PC-3 (cell line): Measurements from ENCODE around the gene TRPT1.

Source experiments
- CTCF ChIP-seq: fragments of 300-600 bp; sonication (generic); conservative IDR thresholded peaks from 2 replicates; pipeline ENCODE4 v1.5.1; 2017; ENCODE audit warnings: antibody characterized with exemption, low read depth, mild to moderate bottlenecking, low read length
- EZH2 ChIP-seq: fragments of 300-600 bp; sonication (generic); IDR thresholded peaks from one replicate; pipeline ENCODE4 v1.6.1; 2017; ENCODE audit warnings: antibody characterized with exemption, mild to moderate bottlenecking, low read length; ENCODE audit not compliant: unreplicated experiment
- EZH2phosphoT487 ChIP-seq: fragments of 300-600 bp; sonication (generic); IDR thresholded peaks from 2 replicates; pipeline ENCODE4 v1.6.1; 2018; ENCODE audit warnings: mild to moderate bottlenecking, antibody characterized with exemption, low read length, borderline replicate concordance

- no peak for TF ChIP-seq CTCF
- no peak for TF ChIP-seq EZH2
- TF ChIP-seq EZH2phosphoT487, result no peak
These were observed 17.7 kb downstream of the TRPT1 start for GRCh38 chr11:64208086-64208795.
